HCT116 (cell line): ENCODE measurements around the gene ZNF189. TPM values are rescaled to one million over a fixed set of nuclear protein-coding genes. Genes with fewer than 3 reads are reported as not detected.

Experiments used
- ATAC-seq: fragments of 200-7000 bp; cut with Tn5 transposase; 2 replicates; pipeline ENCODE4 v1.9.1; 2020; ENCODE audit warnings: mild to moderate bottlenecking, moderate library complexity
- BruUV-seq: library from RNA; stranded (reverse); fragments of 400-500 nt; replicated peaks from 2 replicates; lab custom pipeline; 2021; lab: Mats Ljungman, UMichigan
- CTCF ChIA-PET: fragments of 300-600 bp; sonication (Branson Sonifier 250); formaldehyde crosslinking; loops from one replicate; lab custom pipeline; 2021; ENCODE audit warnings: antibody characterized with exemption; lab: Charles Lee
- POLR2A ChIA-PET: fragments of 300-600, 350-600 bp; sonication (Branson Sonifier 250); formaldehyde crosslinking; loops from one replicate; lab custom pipeline; 2021; ENCODE audit warnings: antibody characterized with exemption; lab: Charles Lee
- RAD21 ChIA-PET, 2 experiments: fragments of 300-600 bp; sonication (Branson Sonifier 250); formaldehyde crosslinking; loops; one replicate each; lab custom pipeline; 2023; ENCODE audit warnings: low total read pairs in 2 of 2; ENCODE audit not compliant: uncharacterized antibody in 2 of 2, unreplicated experiment in 2 of 2, low non-redundant PET in 1 of 2; lab: Charles Lee
- DNase-seq: peaks from one replicate; pipeline ENCODE4 v3.0.0-alpha.2; 2010; ENCODE audit warnings: low read depth, low spot score
- H2AFZ ChIP-seq: fragments of 200-600 bp; shearing (Covaris generic), sonication (generic); 2 replicates; pipeline ENCODE4 v1.6.1; 2017; ENCODE audit warnings: low read depth, mixed run types, mixed read lengths, antibody characterized with exemption, low read length; ENCODE audit not compliant: poor library complexity, severe bottlenecking
- H3K27ac ChIP-seq: 2 replicates; pipeline ENCODE4 v1.5.1; 2012; ENCODE audit warnings: low read depth, low read length
- H3K27me3 ChIP-seq: fragments of 200-600 bp; sonication (generic); 2 replicates; pipeline ENCODE4 v1.6.1; 2016; ENCODE audit warnings: mixed run types, low read length, mixed read lengths; ENCODE audit not compliant: insufficient read depth
- H3K36me3 ChIP-seq, 2 experiments: fragments of 200-500 bp in 1 of 2; fragments of 200-600 bp in 1 of 2; sonication (Bioruptor generic) in 1 of 2; sonication (generic) in 1 of 2; 2 replicates each; pipeline versions ENCODE4 v1.5.1 to v1.6.1; 2014 to 2016; ENCODE audit warnings: low read length in 2 of 2, inconsistent platforms in 1 of 2, mixed read lengths in 1 of 2, mixed run types in 1 of 2; ENCODE audit not compliant: insufficient read depth in 2 of 2, control insufficient read depth in 1 of 2
- H3K4me1 ChIP-seq, 2 experiments: fragments of 200-600 bp in 1 of 2; sonication (generic) in 1 of 2; 2 replicates each; pipeline versions ENCODE4 v1.5.1 to v1.6.1; 2012 to 2017; ENCODE audit warnings: low read length in 2 of 2, inconsistent platforms in 1 of 2, mild to moderate bottlenecking in 1 of 2, mixed read lengths in 1 of 2, mixed run types in 1 of 2, moderate library complexity in 1 of 2; ENCODE audit not compliant: insufficient read depth in 2 of 2, control insufficient read depth in 1 of 2
- H3K4me2 ChIP-seq: fragments of 200-600 bp; sonication (generic); 2 replicates; pipeline ENCODE4 v1.6.1; 2017; ENCODE audit warnings: mixed run types, low read length, mixed read lengths
- H3K4me3 ChIP-seq, 2 experiments: fragments of 200-600 bp in 1 of 2; sonication (generic) in 1 of 2; replicated peaks in 1 of 2; 2 replicates each; pipeline ENCODE4 v1.5.1; 2011 to 2016; ENCODE audit warnings: low read length in 2 of 2, control low read depth in 1 of 2, low read depth in 1 of 2, mild to moderate bottlenecking in 1 of 2, mixed read lengths in 1 of 2, mixed run types in 1 of 2
- H3K79me2 ChIP-seq: fragments of 200-600 bp; sonication (generic); 2 replicates; pipeline ENCODE4 v1.6.1; 2017; ENCODE audit warnings: mild to moderate bottlenecking, mixed run types, low read length, moderate library complexity, mixed read lengths; ENCODE audit not compliant: insufficient read depth
- H3K9ac ChIP-seq: fragments of 200-600 bp; sonication (generic); 2 replicates; pipeline ENCODE4 v1.6.1; 2016; ENCODE audit warnings: low read length, mixed read lengths
- H3K9me2 ChIP-seq: fragments of 200-600 bp; sonication (generic), shearing (Covaris generic); 2 replicates; pipeline ENCODE4 v1.6.1; 2017; ENCODE audit warnings: mixed run types, mild to moderate bottlenecking, moderate library complexity; ENCODE audit not compliant: insufficient read depth
- H3K9me3 ChIP-seq, 2 experiments: fragments of 200-500 bp in 1 of 2; fragments of 200-600 bp in 1 of 2; sonication (Bioruptor generic) in 1 of 2; sonication (generic) in 1 of 2; 2 replicates each; pipeline ENCODE4 v1.6.1; 2014 to 2017; ENCODE audit warnings: low read length in 2 of 2, mixed read lengths in 2 of 2, inconsistent platforms in 1 of 2, low read depth in 1 of 2, mild to moderate bottlenecking in 1 of 2, mixed run types in 1 of 2, moderate library complexity in 1 of 2; ENCODE audit not compliant: control insufficient read depth in 1 of 2, insufficient read depth in 1 of 2
- H4K20me1 ChIP-seq: fragments of 200-600 bp; sonication (generic), shearing (Covaris generic); 2 replicates; pipeline ENCODE4 v1.6.1; 2017; ENCODE audit warnings: mixed run types, mild to moderate bottlenecking, moderate library complexity; ENCODE audit not compliant: insufficient read depth
- CEBPB ChIP-seq: IDR thresholded peaks from 2 replicates; pipeline ENCODE4 v1.6.1; 2012; ENCODE audit warnings: low read depth
- EGR1 ChIP-seq: IDR thresholded peaks from 2 replicates; pipeline ENCODE4 v1.6.1; 2012; ENCODE audit warnings: low read depth
- ELF1 ChIP-seq: IDR thresholded peaks from 2 replicates; pipeline ENCODE4 v1.6.1; 2012; ENCODE audit warnings: low read depth, borderline replicate concordance
- EZH2 ChIP-seq: fragments of 200-600 bp; sonication (generic); IDR thresholded peaks from 2 replicates; pipeline ENCODE4 v1.6.1; 2017; ENCODE audit warnings: antibody characterized with exemption, mixed run types
- FOSL1 ChIP-seq: IDR thresholded peaks from 2 replicates; pipeline ENCODE4 v1.6.1; 2012; ENCODE audit warnings: low read depth
- JUND ChIP-seq: IDR thresholded peaks from 2 replicates; pipeline ENCODE4 v1.6.1; 2012
- POLR2A ChIP-seq: IDR thresholded peaks from 2 replicates; pipeline ENCODE4 v1.7.0; 2011; ENCODE audit warnings: borderline replicate concordance; ENCODE audit not compliant: insufficient read depth, insufficient read length; ENCODE audit errors: extremely low read depth
- SP1 ChIP-seq: IDR thresholded peaks from 2 replicates; pipeline ENCODE4 v1.6.1; 2012; ENCODE audit warnings: low read depth
- TCF7L2 ChIP-seq: IDR thresholded peaks from 2 replicates; pipeline ENCODE4 v1.7.0; 2011; ENCODE audit warnings: borderline replicate concordance, inconsistent platforms; ENCODE audit not compliant: insufficient read depth, insufficient read length; ENCODE audit errors: extremely low read depth
- ZFX ChIP-seq: fragments of 450-650 bp; IDR thresholded peaks from 2 replicates; pipeline ENCODE4 v1.6.1; 2017
- ZNF274 ChIP-seq: fragments of 200-500 bp; sonication (Bioruptor generic); IDR thresholded peaks from 2 replicates; pipeline ENCODE4 v1.6.1; 2014; ENCODE audit warnings: mild to moderate bottlenecking, low read depth, low read length, inconsistent platforms
- intact Hi-C: fragments of 100-400 bp; cut with micrococcal nuclease; formaldehyde crosslinking; loops from 2 replicates; pipeline ENCODE4 v1.10.0; 2022
- total RNA-seq: library from RNA; stranded (reverse); gene quantifications from one replicate; pipeline ENCODE4 v1.2.1, GENCODE V29; 2021; ENCODE audit not compliant: unreplicated experiment
- TF ChIP-seq, protein P1 (sequence below): IDR thresholded peaks from 2 replicates; pipeline ENCODE4 v1.6.1; 2012; ENCODE audit warnings: low read depth
- TF ChIP-seq, protein P2 (sequence below): IDR thresholded peaks from 2 replicates; pipeline ENCODE4 v1.6.1; 2012
- TF ChIP-seq, protein P3 (sequence below): IDR thresholded peaks from 2 replicates; pipeline ENCODE4 v1.6.1; 2012
- TF ChIP-seq, protein P4 (sequence below), 3 experiments: fragments of 200-600 bp in 1 of 3; sonication (generic) in 1 of 3; IDR thresholded peaks in 2 of 3; conservative IDR thresholded peaks in 1 of 3; 2 replicates each; pipeline ENCODE4 v1.5.1; 2012 to 2017; ENCODE audit warnings: low read depth in 2 of 3, low read length in 2 of 3, antibody characterized with exemption in 1 of 3, borderline replicate concordance in 1 of 3, control low read depth in 1 of 3, mild to moderate bottlenecking in 1 of 3, mixed read lengths in 1 of 3, mixed run types in 1 of 3, moderate library complexity in 1 of 3; ENCODE audit not compliant: insufficient read depth in 1 of 3

The ZNF189 gene
- total RNA-seq, 1 experiment from 2014 or later: 10.6 TPM

DNA sequence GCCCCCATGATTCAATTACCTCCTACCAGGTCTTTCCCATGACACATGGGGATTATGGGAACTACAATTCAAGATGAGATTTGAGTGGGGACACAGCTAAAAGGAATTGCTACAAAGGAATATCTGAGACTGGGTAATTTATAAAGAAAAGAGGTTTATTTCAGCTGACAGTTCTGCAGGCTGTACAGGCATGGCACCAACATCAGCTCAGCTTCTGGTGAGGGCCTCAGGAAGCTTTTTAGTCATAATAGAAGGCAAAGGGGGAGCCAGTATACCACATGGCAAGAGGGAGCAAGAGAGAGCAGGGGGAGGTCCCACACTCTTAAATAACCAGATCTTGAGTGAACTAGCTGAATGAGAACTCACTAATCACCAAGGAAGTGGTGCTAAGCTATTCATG, 48.1 kb downstream of the ZNF189 start:
- H3K4me1 ChIP-seq: peaks cover 0 to 6% of the 10 kb centered on the region in 2 experiments; a peak in 2 of 4 replicates
- ATAC-seq: no peak
- no peaks in the 10 kb centered on the region for H3K27me3 ChIP-seq
- no peaks in the 10 kb centered on the region for H3K9me2 ChIP-seq
- H3K4me2 ChIP-seq: no peak overlapping the region
- no TSS peak for BruUV-seq
- DNase-seq: no peak
- RAD21 ChIA-PET: no interaction called here
- no peaks in the 10 kb centered on the region for H3K36me3 ChIP-seq
- H3K79me2 ChIP-seq: no peaks in the 10 kb centered on the region
- CTCF ChIA-PET: no interaction called here
- intact Hi-C loops: loop anchor here (10.0 kb wide), 1 partner anchor 278 kb away; no protein-coding TSS in a partner anchor
- H3K4me3 ChIP-seq: no peak overlapping the region
- H2AFZ ChIP-seq: no peak overlapping the region
- no peaks in the 10 kb centered on the region for H3K9me3 ChIP-seq
- H4K20me1 ChIP-seq: no peaks in the 10 kb centered on the region
- POLR2A ChIA-PET: no interaction called here
- no peak overlapping the region for H3K9ac ChIP-seq
- TF ChIP-seq ZNF274: no peak
- TF ChIP-seq CEBPB: no peak
- no peak for TF ChIP-seq ELF1
- H3K27ac ChIP-seq: no peak overlapping the region

DNA sequence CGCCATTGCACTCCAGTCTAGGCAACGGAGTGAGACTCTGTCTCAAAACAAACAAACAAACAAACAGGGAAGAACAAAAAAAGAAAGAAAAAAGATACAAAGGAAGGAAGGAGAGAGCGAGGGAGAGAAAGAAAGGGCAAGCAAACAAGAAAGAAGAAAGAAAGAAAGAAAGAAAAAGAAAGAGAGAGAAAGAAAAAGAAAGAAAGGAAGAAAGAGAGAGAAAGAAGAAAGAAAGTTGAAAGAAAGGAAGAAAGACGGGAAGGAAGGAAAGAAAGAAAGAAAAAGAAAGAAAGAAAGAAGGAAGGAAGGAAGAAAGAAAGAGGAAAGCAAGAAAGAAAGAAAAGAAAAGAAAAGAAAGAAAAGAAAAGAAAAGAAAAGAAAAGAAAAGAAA, 50.0 kb downstream of the ZNF189 start:
- H3K27ac ChIP-seq: no peak overlapping the region
- no peaks in the 10 kb centered on the region for H3K36me3 ChIP-seq
- peak overlapping the region; percentile 99 for H2AFZ ChIP-seq
- ChIA-PET RAD21 (interaction anchor here (1.1 to 1.2 kb wide), 2 partner anchors 10 to 14 kb away, joined by 3 to 4 read pairs; no protein-coding TSS in a partner anchor), CTCF (interaction anchor here (1.0 to 2.3 kb wide), 19 partner anchors 10 to 280 kb away, joined by 3 to 36 read pairs (median 4); partner anchors contain the start of genes MRPL50, RNF20 and ZNF189), POLR2A (interaction anchor here (0.7 to 1.8 kb wide), 3 partner anchors 10 to 38 kb away, joined by 3 to 4 read pairs (median 4); a partner anchor contains a TSS)
- ATAC-seq (no peak), DNase-seq (no peak)
- peak overlapping the region; percentile 93 for H3K4me2 ChIP-seq
- peak overlapping the region in 1 of 2 experiments; percentile 60; a peak in 1 of 4 replicates for H3K4me3 ChIP-seq
- no peaks in the 10 kb centered on the region for H3K79me2 ChIP-seq
- peaks cover 0 to 6% of the 10 kb centered on the region in 2 experiments; a peak in 2 of 4 replicates for H3K4me1 ChIP-seq
- no peaks in the 10 kb centered on the region for H4K20me1 ChIP-seq
- no peaks in the 10 kb centered on the region for H3K27me3 ChIP-seq
- H3K9me2 ChIP-seq: no peaks in the 10 kb centered on the region
- no peak overlapping the region for H3K9ac ChIP-seq
- no TSS peak for BruUV-seq
- intact Hi-C loops: loop anchor here (2.0 to 10.0 kb wide), 2 partner anchors 82 to 276 kb away; no protein-coding TSS in a partner anchor
- H3K9me3 ChIP-seq: no peaks in the 10 kb centered on the region
- TF ChIP-seq, protein P1, sequence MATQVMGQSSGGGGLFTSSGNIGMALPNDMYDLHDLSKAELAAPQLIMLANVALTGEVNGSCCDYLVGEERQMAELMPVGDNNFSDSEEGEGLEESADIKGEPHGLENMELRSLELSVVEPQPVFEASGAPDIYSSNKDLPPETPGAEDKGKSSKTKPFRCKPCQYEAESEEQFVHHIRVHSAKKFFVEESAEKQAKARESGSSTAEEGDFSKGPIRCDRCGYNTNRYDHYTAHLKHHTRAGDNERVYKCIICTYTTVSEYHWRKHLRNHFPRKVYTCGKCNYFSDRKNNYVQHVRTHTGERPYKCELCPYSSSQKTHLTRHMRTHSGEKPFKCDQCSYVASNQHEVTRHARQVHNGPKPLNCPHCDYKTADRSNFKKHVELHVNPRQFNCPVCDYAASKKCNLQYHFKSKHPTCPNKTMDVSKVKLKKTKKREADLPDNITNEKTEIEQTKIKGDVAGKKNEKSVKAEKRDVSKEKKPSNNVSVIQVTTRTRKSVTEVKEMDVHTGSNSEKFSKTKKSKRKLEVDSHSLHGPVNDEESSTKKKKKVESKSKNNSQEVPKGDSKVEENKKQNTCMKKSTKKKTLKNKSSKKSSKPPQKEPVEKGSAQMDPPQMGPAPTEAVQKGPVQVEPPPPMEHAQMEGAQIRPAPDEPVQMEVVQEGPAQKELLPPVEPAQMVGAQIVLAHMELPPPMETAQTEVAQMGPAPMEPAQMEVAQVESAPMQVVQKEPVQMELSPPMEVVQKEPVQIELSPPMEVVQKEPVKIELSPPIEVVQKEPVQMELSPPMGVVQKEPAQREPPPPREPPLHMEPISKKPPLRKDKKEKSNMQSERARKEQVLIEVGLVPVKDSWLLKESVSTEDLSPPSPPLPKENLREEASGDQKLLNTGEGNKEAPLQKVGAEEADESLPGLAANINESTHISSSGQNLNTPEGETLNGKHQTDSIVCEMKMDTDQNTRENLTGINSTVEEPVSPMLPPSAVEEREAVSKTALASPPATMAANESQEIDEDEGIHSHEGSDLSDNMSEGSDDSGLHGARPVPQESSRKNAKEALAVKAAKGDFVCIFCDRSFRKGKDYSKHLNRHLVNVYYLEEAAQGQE: no peak
- TF ChIP-seq ELF1 (no peak), EGR1 (no peak), TCF7L2 (no peak), JUND (no peak), ZFX (no peak), EZH2 (no peak), POLR2A (no peak), SP1 (no peak), ZNF274 (no peak), FOSL1 (no peak), CEBPB (no peak)
- TF ChIP-seq, protein P2, sequence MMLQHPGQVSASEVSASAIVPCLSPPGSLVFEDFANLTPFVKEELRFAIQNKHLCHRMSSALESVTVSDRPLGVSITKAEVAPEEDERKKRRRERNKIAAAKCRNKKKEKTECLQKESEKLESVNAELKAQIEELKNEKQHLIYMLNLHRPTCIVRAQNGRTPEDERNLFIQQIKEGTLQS: no peak
- TF ChIP-seq, protein P3, sequence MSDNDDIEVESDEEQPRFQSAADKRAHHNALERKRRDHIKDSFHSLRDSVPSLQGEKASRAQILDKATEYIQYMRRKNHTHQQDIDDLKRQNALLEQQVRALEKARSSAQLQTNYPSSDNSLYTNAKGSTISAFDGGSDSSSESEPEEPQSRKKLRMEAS: no peak
- TF ChIP-seq, protein P4, sequence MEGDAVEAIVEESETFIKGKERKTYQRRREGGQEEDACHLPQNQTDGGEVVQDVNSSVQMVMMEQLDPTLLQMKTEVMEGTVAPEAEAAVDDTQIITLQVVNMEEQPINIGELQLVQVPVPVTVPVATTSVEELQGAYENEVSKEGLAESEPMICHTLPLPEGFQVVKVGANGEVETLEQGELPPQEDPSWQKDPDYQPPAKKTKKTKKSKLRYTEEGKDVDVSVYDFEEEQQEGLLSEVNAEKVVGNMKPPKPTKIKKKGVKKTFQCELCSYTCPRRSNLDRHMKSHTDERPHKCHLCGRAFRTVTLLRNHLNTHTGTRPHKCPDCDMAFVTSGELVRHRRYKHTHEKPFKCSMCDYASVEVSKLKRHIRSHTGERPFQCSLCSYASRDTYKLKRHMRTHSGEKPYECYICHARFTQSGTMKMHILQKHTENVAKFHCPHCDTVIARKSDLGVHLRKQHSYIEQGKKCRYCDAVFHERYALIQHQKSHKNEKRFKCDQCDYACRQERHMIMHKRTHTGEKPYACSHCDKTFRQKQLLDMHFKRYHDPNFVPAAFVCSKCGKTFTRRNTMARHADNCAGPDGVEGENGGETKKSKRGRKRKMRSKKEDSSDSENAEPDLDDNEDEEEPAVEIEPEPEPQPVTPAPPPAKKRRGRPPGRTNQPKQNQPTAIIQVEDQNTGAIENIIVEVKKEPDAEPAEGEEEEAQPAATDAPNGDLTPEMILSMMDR (IDR thresholded peaks at IDR 0.05 in 2 of 3, conservative IDR thresholded peaks at IDR 0.05 in 1 of 3; ENCODE audit: borderline replicate concordance in 1 of 3, insufficient read depth in 1 of 3, low read depth in 2 of 3, low read length in 2 of 3): no peak
